ENCODE results near the gene KIF5C.

Gene KIF5C

DNA sequence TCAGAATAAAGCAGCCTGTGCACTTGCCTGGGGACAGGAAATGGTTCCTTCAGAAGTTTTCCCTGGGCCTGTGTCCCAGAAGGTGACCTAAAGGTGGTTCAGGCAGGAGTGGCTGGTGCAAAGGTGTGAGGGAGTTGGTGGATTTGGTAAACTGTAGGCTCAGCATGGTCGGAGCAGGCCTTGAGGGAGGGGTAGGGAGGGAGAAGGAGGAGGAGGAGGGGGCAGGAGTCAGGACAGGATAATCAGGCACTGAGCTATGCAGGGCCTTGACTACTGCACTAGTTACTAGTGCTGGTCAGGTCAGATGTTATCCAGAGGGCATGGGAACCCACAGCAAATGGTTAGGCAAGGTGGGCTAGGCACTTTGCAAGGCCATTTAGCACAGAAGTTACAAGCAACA lies 184.8 kb downstream of the KIF5C start:
- DNase-seq (ENCODE audit: extremely low read depth, low read depth): no peak
- TF ChIP-seq, protein P1, sequence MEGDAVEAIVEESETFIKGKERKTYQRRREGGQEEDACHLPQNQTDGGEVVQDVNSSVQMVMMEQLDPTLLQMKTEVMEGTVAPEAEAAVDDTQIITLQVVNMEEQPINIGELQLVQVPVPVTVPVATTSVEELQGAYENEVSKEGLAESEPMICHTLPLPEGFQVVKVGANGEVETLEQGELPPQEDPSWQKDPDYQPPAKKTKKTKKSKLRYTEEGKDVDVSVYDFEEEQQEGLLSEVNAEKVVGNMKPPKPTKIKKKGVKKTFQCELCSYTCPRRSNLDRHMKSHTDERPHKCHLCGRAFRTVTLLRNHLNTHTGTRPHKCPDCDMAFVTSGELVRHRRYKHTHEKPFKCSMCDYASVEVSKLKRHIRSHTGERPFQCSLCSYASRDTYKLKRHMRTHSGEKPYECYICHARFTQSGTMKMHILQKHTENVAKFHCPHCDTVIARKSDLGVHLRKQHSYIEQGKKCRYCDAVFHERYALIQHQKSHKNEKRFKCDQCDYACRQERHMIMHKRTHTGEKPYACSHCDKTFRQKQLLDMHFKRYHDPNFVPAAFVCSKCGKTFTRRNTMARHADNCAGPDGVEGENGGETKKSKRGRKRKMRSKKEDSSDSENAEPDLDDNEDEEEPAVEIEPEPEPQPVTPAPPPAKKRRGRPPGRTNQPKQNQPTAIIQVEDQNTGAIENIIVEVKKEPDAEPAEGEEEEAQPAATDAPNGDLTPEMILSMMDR (IDR thresholded peaks at IDR 0.05; ENCODE audit: low read depth, low read length): no peak

DNA sequence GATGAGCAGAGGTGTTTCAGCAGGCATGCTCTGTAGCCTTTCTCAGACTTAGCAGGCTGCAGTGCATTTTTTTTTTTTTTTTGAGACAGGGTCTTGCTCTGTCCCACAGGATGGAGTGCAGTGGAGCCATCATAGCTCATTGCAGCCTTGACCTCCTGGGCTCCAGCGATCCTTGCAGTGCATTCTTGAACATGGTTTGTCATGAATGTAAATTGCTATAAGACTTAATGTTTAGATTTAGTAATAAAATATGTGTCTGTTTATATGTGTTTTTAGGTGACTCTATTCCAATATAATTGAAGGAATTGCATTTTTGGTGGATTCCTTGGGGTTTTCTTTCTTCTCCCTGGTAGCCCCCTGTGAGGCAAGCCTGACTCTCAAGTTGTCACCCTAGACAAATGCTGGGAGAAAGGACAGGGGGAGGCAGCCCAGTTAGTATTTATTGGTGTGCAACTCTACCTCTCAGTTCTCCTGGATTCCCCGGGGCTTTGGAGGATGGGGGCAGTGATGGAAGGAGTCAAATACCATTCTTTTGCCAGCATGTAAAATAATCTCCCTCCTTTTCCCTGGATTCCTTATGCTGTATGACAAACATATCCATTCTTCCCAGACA lies 186.2 kb downstream of the KIF5C start:
- TF ChIP-seq, protein P1 (IDR thresholded peaks at IDR 0.05; ENCODE audit: low read depth, low read length): no peak
- DNase-seq (ENCODE audit: extremely low read depth, low read depth): no peak

DNA sequence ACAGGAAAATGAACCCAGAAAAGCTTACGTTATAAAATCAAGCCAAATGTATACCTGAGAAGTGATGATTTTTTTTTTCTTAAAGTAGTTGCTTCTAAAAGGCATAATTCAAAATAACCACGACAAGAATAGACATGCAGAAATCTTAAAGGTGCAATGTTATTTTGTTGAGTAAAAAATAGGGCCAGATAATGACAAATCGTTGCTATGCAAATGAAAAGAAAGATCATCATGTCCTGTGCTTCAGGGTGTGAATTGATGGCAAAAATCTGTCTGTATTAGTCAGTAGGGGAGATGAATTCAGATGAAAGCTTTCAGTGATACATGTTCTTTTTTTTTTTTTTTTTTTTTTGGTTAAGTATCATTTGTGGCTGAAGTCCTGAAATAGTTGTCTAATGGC lies 187.5 kb downstream of the KIF5C start:
- TF ChIP-seq, protein P1 (IDR thresholded peaks at IDR 0.05; ENCODE audit: low read depth, low read length): no peak

DNA sequence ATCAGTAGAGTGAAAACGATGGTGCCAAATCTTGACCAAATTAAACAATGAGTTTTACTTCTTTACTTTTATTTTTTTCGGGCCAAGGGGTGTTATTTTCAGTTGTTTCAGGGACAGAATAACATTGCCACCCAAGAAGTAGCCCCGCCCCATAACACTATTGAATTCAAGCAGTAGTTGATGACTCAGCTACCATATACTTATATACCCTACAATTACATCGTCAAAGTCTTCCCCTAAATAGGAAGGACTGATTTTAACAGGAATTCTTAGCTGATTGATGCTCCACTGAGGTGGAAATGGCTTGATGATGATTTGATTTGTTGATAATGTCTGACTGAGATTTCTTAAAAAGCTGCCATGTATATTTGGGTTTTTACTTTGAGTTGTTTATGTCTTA lies 188.2 kb downstream of the KIF5C start:
- TF ChIP-seq, protein P1 (IDR thresholded peaks at IDR 0.05; ENCODE audit: low read depth, low read length): no peak
- no peak for DNase-seq (ENCODE audit: extremely low read depth, low read depth)

More for the DNA sequence above, 187.5 kb downstream of the KIF5C start:
- no peak for DNase-seq (ENCODE audit: extremely low read depth, low read depth)

DNA sequence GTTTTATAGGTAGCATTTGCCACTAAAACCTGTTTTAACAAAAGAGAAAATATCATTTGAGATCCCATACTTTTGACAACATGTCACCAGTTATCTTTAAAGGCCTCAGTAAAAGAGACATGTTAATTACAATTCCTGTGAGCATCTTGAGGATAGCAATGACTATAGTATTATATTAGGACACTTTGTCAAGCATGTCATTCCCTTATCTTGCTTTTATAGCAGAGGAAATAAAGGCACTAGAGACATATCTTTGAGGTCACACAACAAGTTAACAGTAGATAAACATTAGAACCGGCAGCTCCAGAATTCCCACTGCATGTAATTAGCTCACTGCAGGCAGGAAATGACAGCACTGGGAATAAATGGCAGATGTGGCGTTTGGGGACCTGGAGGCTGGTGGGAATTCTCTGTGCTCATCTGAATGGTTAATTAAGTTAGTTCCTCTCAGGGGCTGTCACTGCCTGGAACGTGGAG lies 189.4 kb downstream of the KIF5C start:
- TF ChIP-seq, protein P1 (IDR thresholded peaks at IDR 0.05; ENCODE audit: low read depth, low read length): no peak
- DNase-seq (ENCODE audit: extremely low read depth, low read depth): no peak

DNA sequence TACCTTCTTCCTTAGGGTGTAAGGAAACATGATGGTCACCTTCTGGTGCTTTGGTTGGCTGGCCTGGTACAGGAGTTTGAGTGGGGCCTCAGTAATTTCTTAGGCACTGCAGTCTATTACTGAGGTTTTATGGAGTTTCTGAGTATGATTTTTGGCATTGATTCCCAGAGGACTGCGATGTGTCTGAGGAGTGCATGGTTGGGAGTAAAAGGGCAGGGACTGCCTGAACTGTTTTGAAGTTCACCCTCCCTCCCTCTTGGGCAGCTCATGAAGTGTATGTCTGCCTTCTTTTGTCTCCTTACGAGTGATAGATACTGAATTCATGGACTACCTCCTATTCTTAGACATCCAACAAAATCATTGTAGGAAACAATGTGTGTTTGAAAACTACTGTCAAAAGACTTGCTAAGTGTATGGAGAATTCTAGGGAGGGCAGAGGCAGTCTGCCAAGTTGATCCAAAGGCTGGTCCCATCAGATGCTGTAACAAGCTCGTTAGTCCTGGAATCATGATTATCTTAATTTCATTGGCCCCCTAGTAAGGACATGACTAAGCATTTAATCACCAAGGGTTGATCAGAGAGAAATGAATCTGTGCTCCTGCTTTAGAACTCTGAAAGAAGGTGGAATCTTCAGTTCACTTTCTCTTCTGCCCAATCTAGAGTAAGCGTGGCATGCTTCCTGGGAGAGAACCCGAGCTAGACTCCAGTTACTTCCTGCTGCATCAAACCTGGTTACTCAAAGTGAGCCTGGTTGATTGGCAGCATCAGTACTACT lies 190.0 kb downstream of the KIF5C start:
- DNase-seq (ENCODE audit: extremely low read depth, low read depth): no peak
- TF ChIP-seq, protein P1 (IDR thresholded peaks at IDR 0.05; ENCODE audit: low read depth, low read length): no peak

Data from AG09319 (cell line).